SK-N-SH (cell line): ENCODE results near the gene HABP4. TPM values are rescaled to one million over a fixed set of nuclear protein-coding genes. Genes with fewer than 3 reads are reported as not detected.

ENCODE experiments used
- CTCF ChIA-PET: fragments of 300-600, 350-600 bp; formaldehyde crosslinking; extraction: SDS; loops from one replicate; lab custom pipeline; 2021; lab: Yijun Ruan, JAX
- POLR2A ChIA-PET: fragments of 350-600 bp; sonication (Branson Sonifier 250); formaldehyde crosslinking; extraction: SDS; loops from one replicate; lab custom pipeline; 2020; ENCODE audit warnings: antibody characterized with exemption, inconsistent platforms; lab: Yijun Ruan, JAX
- DNase-seq: peaks from one replicate; pipeline ENCODE4 v3.0.0; 2012
- H2AFZ ChIP-seq: fragments of 200-600 bp; sonication (generic); 2 replicates; pipeline ENCODE4 v1.8.1; 2016; ENCODE audit warnings: antibody characterized with exemption, mild to moderate bottlenecking, low read depth
- H3F3A ChIP-seq: fragments of 200-600 bp; sonication (generic); replicated peaks from 2 replicates; pipeline ENCODE3; 2016; ENCODE audit warnings: antibody characterized with exemption, mild to moderate bottlenecking; ENCODE audit not compliant: insufficient read depth
- H3K27ac ChIP-seq, 2 experiments: fragments of 200-500 bp in 1 of 2; fragments of 200-600 bp in 1 of 2; sonication (Bioruptor generic) in 1 of 2; sonication (generic), shearing (Covaris generic) in 1 of 2; 2 replicates each; pipeline versions ENCODE4 v1.5.1 to v1.6.1; 2014 to 2016; ENCODE audit warnings: low read depth in 2 of 2, inconsistent platforms in 1 of 2, low read length in 1 of 2, mild to moderate bottlenecking in 1 of 2, mixed read lengths in 1 of 2
- H3K27me3 ChIP-seq: fragments of 200-600 bp; sonication (generic), shearing (Covaris generic); 2 replicates; pipeline ENCODE4 v1.6.1; 2016; ENCODE audit warnings: mixed run types; ENCODE audit not compliant: insufficient read depth
- H3K36me3 ChIP-seq, 2 experiments: fragments of 200-500 bp in 1 of 2; fragments of 200-600 bp in 1 of 2; sonication (Bioruptor generic) in 1 of 2; sonication (generic) in 1 of 2; replicated peaks in 1 of 2; 2 replicates each; pipeline versions ENCODE3 to v1.5.1; 2014 to 2016; ENCODE audit warnings: low read length in 1 of 2, mild to moderate bottlenecking in 1 of 2; ENCODE audit not compliant: insufficient read depth in 2 of 2, control insufficient read depth in 1 of 2
- H3K4me1 ChIP-seq, 2 experiments: fragments of 200-500 bp in 1 of 2; fragments of 200-600 bp in 1 of 2; sonication (Bioruptor generic) in 1 of 2; sonication (generic), shearing (Covaris generic) in 1 of 2; 2 replicates each; pipeline versions ENCODE4 v1.5.1 to v1.6.1; 2014 to 2016; ENCODE audit warnings: low read depth in 1 of 2, low read length in 1 of 2, mixed run types in 1 of 2; ENCODE audit not compliant: insufficient read depth in 2 of 2, control insufficient read depth in 1 of 2
- H3K4me2 ChIP-seq: fragments of 200-600 bp; sonication (generic), shearing (Covaris generic); 2 replicates; pipeline ENCODE4 v1.6.1; 2017; ENCODE audit warnings: mixed run types
- H3K4me3 ChIP-seq, 2 experiments: fragments of 200-500 bp in 1 of 2; fragments of 200-600 bp in 1 of 2; sonication (Bioruptor generic) in 1 of 2; sonication (generic), shearing (Covaris generic) in 1 of 2; 2 replicates each; pipeline versions ENCODE4 v1.5.1 to v1.8.1; 2014 to 2016; ENCODE audit warnings: low read depth in 2 of 2, inconsistent platforms in 1 of 2, low read length in 1 of 2, mild to moderate bottlenecking in 1 of 2, mixed read lengths in 1 of 2, moderate library complexity in 1 of 2
- H3K79me2 ChIP-seq: fragments of 200-600 bp; sonication (generic); 2 replicates; pipeline ENCODE4 v1.8.1; 2017; ENCODE audit warnings: mild to moderate bottlenecking; ENCODE audit not compliant: insufficient read depth
- H3K9ac ChIP-seq: fragments of 200-600 bp; sonication (generic); 2 replicates; pipeline ENCODE4 v1.6.1; 2017; ENCODE audit warnings: mixed run types
- H3K9me2 ChIP-seq: fragments of 200-600 bp; sonication (generic); 2 replicates; pipeline ENCODE4 v1.6.1; 2017; ENCODE audit warnings: mixed run types
- H3K9me3 ChIP-seq: fragments of 200-600 bp; sonication (generic); 2 replicates; pipeline ENCODE4 v1.6.1; 2017; ENCODE audit warnings: mixed run types, mild to moderate bottlenecking, moderate library complexity
- H4K20me1 ChIP-seq: fragments of 200-600 bp; sonication (generic); 2 replicates; pipeline ENCODE4 v1.6.1; 2017; ENCODE audit warnings: mild to moderate bottlenecking, mixed run types; ENCODE audit not compliant: insufficient read depth
- CHD2 ChIP-seq: fragments of 150-350 bp; IDR thresholded peaks from 2 replicates; pipeline ENCODE4 v1.6.1; 2018; ENCODE audit warnings: low read length; ENCODE audit not compliant: partially characterized antibody
- ELF1 ChIP-seq: IDR thresholded peaks from 2 replicates; pipeline ENCODE4 v1.4.0; 2012
- EP300 ChIP-seq, 2 experiments: IDR thresholded peaks; 2 replicates each; pipeline versions ENCODE4 v1.4.0 to v1.6.1; 2012; ENCODE audit warnings: borderline replicate concordance in 1 of 2, low read depth in 1 of 2, low read length in 1 of 2
- EZH2phosphoT487 ChIP-seq: fragments of 200-600 bp; sonication (generic); IDR thresholded peaks from 2 replicates; pipeline ENCODE4 v1.6.1; 2017; ENCODE audit warnings: low read depth, mixed run types, mild to moderate bottlenecking, antibody characterized with exemption, moderate library complexity, borderline replicate concordance
- FOSL2 ChIP-seq: IDR thresholded peaks from 2 replicates; pipeline ENCODE4 v1.4.0; 2012; ENCODE audit warnings: low read depth, mild to moderate bottlenecking, moderate library complexity, borderline replicate concordance
- FOXM1 ChIP-seq: IDR thresholded peaks from 2 replicates; pipeline ENCODE4 v1.4.0; 2012; ENCODE audit warnings: low read depth, mild to moderate bottlenecking
- IRF3 ChIP-seq: fragments of 150-350 bp; IDR thresholded peaks from 2 replicates; pipeline ENCODE4 v1.6.1; 2016; ENCODE audit warnings: mild to moderate bottlenecking, low read depth, low read length
- MEF2A ChIP-seq: IDR thresholded peaks from 2 replicates; pipeline ENCODE4 v1.4.0; 2012; ENCODE audit warnings: low read depth, borderline replicate concordance
- MXI1 ChIP-seq: IDR thresholded peaks from 2 replicates; pipeline ENCODE4 v1.6.1; 2012; ENCODE audit warnings: mild to moderate bottlenecking, low read depth, low read length, improper control_type of control experiment
- PBX3 ChIP-seq: IDR thresholded peaks from 2 replicates; pipeline ENCODE4; 2012
- POLR2AphosphoS5 ChIP-seq: IDR thresholded peaks from 2 replicates; pipeline ENCODE4 v1.6.1; 2012; ENCODE audit warnings: low read depth, low read length
- RAD21 ChIP-seq: IDR thresholded peaks from 2 replicates; pipeline ENCODE4 v1.6.1; 2012; ENCODE audit warnings: mild to moderate bottlenecking, low read length
- RCOR1 ChIP-seq: fragments of 150-350 bp; IDR thresholded peaks from 2 replicates; pipeline ENCODE4 v1.6.1; 2017; ENCODE audit warnings: antibody characterized with exemption, low read length
- RFX5 ChIP-seq: IDR thresholded peaks from 2 replicates; pipeline ENCODE4 v1.6.1; 2012; ENCODE audit warnings: mild to moderate bottlenecking, improper control_type of control experiment, low read length
- RXRA ChIP-seq: IDR thresholded peaks from 2 replicates; pipeline ENCODE4 v1.4.0; 2012; ENCODE audit warnings: low read depth, mild to moderate bottlenecking, borderline replicate concordance
- SIN3A ChIP-seq: IDR thresholded peaks from 2 replicates; pipeline ENCODE4 v1.6.1; 2012; ENCODE audit warnings: low read depth, mild to moderate bottlenecking, low read length, moderate library complexity, borderline replicate concordance
- SMC3 ChIP-seq: IDR thresholded peaks from 2 replicates; pipeline ENCODE4 v1.6.1; 2012; ENCODE audit warnings: low read depth, low read length, improper control_type of control experiment
- TAF1 ChIP-seq: IDR thresholded peaks from 2 replicates; pipeline ENCODE4 v1.6.1; 2012; ENCODE audit warnings: low read depth, mild to moderate bottlenecking, low read length, moderate library complexity, borderline replicate concordance
- TCF12 ChIP-seq: IDR thresholded peaks from 2 replicates; pipeline ENCODE4 v1.4.0; 2012
- USF1 ChIP-seq: IDR thresholded peaks from 2 replicates; pipeline ENCODE4 v1.4.0; 2012; ENCODE audit warnings: low read depth, borderline replicate concordance
- USF2 ChIP-seq: fragments of 150-350 bp; IDR thresholded peaks from 2 replicates; pipeline ENCODE4 v1.6.1; 2017; ENCODE audit warnings: antibody characterized with exemption, low read length, low read depth, borderline replicate concordance
- YY1 ChIP-seq: IDR thresholded peaks from 2 replicates; pipeline ENCODE4 v1.4.0; 2012; ENCODE audit warnings: low read depth, mild to moderate bottlenecking
- ZBTB33 ChIP-seq: IDR thresholded peaks from 2 replicates; pipeline ENCODE4 v1.4.0; 2012; ENCODE audit warnings: low read depth, borderline replicate concordance
- WGBS: methylation state at CpG from one replicate; pipeline ENCODE4 v1.1.6; 2017; ENCODE audit warnings: low lambda C conversion rate; 5-methylcytosine and 5-hydroxymethylcytosine counted together
- polyA plus RNA-seq, 3 experiments: library from polyadenylated mRNA; depleted of rRNA; stranded (reverse); fragments of >200 nt; gene quantifications; 2 replicates each; pipeline ENCODE4 v1.2.3, GENCODE V29; 2012

HABP4 gene
- polyA plus RNA-seq, 1 of the 3 experiments (the other 2 are of a cell fraction): 19.0 TPM

GRCh38 chr9:96489482-96489979 lies 39.6 kb downstream of the HABP4 start (continued):
- no peak for TF ChIP-seq ZBTB33
- no peak for TF ChIP-seq USF1
- TF ChIP-seq MXI1: no peak
- TF ChIP-seq MEF2A: no peak
- TF ChIP-seq POLR2AphosphoS5: no peak
- no peak for TF ChIP-seq SMC3
- no peak for TF ChIP-seq PBX3
- no peak for TF ChIP-seq CHD2
- TF ChIP-seq RFX5: no peak
- no peak for TF ChIP-seq RCOR1
- TF ChIP-seq EZH2phosphoT487: no peak
- TF ChIP-seq YY1: no peak
- no peak for TF ChIP-seq TAF1

- Histone ChIP-seq H3F3A (peaks cover 11% of the 10 kb centered on the region), H3K36me3 (peaks cover 41 to 43% of the 10 kb centered on the region in 2 experiments), H3K4me1 (peaks cover 13 to 15% of the 10 kb centered on the region in 2 experiments), H3K4me2 (no peak overlapping the region), H2AFZ (no peak overlapping the region), H3K27ac (no peak overlapping the region), H3K27me3 (no peaks in the 10 kb centered on the region), H3K9me2 (no peaks in the 10 kb centered on the region), H3K9me3 (no peaks in the 10 kb centered on the region), H3K9ac (no peak overlapping the region), H3K79me2 (peaks cover 3% of the 10 kb centered on the region; the same call in 1 of the 2 replicates), H4K20me1 (no peaks in the 10 kb centered on the region), H3K4me3 (no peak overlapping the region)
- ChIA-PET POLR2A (no interaction called here), CTCF (interaction anchor here (1.0 kb wide), 1 partner anchor 76 kb away, joined by 3 read pairs; no protein-coding TSS in a partner anchor)
- no peak for DNase-seq
- 96% methylated on average over 8 of the region's 10 CpGs for WGBS
- TF ChIP-seq USF2 (no peak), POLR2AphosphoS5 (no peak), ELF1 (no peak), MXI1 (no peak), RFX5 (no peak), RXRA (no peak), IRF3 (no peak), RAD21 (no peak), FOSL2 (no peak), SIN3A (no peak), TCF12 (no peak), EP300 (IDR thresholded peaks at IDR 0.05; ENCODE audit: borderline replicate concordance in 1 of 2, low read depth in 1 of 2, low read length in 1 of 2) (no peak), FOXM1 (no peak)
Measured at GRCh38 chr9:96490534-96491078, 40.6 kb downstream of the HABP4 start.
